ENCODE results near the gene DTNBP1.

Gene DTNBP1

GRCh38 chr6:15512126-15512525 is 150.7 kb downstream of the DTNBP1 start:
- DNase-seq = no peak

DNA sequence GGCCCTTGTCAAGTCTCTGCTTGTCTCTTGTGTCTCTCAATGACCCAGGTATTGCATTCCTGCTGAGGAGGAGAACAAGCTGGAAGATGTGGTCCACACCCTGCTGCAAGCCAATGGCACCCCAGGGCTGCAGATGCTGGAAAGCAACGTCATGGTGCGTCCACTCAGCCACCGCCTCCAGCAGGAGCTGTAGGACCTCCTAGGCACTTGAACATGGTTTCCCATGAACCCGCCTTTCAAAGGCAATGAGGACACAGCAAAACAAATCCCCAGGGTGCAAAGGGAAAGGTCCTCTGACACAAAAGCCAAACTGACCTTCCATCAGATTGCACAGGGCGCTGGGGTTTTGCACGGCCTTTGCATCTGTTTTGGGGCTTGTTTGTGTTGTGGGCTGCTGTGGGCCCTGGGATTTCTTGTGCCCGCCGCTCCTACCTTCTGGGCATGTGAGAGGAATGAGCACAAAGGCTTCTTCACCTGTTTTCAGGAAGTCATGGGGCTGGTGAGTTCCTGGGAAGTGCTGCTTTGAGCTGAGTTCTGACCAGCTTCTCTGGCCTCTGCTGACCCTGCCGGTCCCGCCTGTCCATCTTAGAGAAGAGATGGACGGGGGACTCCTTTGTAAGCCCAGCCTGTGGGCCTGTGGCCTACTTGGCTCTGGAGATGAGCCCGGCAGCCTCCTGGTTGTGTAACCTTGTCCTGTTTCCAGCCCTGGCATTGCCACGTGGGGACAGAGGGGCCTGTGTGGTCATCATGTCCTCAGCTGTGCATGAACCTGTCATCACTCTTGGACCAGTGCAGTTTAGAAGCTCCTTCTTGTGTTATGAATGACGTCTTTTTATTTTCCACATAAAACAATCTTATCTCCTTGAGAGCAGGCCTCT is 151.3 kb downstream of the DTNBP1 start:
- DNase-seq = no peak

DNA sequence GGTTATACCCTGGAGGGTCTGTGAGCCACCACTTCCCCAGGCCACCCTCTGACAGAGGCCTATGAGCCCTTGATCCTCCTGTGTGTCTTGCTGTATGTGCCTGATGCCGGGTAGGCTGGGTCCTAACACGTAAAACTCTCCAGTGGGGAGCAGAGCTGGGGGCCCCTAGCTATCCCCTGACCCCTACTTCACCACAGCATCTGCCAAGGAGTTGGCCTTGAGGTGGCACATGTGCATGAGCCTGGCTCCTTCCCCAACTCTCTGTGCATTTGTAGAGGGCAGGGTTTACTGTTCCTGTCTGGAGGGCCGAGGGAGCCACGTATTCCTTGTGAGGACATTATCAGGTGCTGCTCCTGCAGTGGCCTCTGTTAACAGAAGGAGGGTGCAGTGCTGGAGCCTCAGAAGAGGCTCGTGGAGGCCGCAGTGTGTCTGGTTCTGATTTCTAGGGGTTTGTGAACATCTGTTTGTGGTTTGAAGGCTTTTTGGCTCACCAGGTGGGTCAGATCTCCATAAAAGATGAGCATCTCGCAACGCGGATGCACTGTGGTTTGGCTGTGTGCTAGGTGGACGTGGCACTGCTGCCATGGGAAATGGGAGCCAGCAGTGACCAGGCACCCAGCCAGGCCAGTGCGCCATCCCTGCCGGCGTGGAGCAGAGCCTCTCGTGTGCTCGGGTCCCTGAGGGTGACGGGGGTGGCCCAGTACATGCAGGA is 152.1 kb downstream of the DTNBP1 start:
- DNase-seq = no peak

- DNase-seq = no peak
Observed at GRCh38 chr6:15510121-15510520, 152.7 kb downstream of the DTNBP1 start.

DNA sequence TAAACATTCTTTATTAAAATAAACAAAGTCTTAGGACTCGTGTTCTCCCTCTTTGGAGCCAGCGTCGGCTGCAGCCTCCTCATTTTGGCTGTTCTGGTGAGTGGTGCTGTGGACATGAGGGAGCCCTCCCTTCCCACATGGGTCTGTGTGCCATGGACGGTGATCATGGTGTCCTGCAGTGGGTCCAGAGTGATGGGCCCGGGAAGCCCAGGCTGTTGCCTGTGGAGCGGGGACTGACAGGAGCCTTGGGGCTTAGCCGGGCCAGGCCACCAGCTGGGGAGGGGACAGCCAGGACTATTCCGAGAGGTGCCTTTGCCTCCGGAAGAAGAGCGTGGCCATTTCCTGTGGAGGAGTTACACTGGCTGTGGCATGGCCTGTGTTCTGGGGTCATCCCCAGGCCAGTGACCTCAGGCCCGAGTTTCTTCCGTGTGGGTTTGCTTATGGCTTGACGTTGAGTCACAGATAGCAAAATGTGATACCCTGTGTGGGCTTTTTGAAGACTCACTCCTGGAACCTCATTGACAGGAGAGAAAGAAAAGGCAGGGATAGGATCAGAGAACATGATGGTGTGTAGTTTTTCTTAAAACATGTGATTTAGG is 153.4 kb downstream of the DTNBP1 start:
- DNase-seq = no peak

- no peak for DNase-seq
Observed at GRCh38 chr6:15508931-15509330, 153.9 kb downstream of the DTNBP1 start.

DNA sequence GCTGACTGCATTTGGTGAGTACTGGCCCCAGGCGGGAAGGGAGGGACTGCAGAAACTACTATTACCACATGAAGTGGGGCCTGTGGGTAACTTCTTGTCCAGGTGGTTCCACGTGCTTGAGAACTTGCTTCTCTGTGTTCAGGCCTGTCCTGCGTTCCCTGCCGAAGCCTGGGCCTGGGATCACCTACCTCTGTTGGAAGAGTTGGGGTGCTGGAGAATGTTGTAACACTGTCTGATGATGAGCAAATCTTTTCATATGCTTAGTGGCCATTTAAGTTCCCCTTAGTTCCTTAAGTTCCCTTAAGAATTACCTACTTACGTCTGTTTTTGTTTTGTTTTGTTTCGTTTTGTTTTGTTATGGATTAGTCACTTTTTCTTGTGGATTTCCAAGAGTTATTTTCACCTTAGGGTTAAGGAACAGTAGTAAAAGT is 154.4 kb downstream of the DTNBP1 start:
- no peak for DNase-seq

DNA sequence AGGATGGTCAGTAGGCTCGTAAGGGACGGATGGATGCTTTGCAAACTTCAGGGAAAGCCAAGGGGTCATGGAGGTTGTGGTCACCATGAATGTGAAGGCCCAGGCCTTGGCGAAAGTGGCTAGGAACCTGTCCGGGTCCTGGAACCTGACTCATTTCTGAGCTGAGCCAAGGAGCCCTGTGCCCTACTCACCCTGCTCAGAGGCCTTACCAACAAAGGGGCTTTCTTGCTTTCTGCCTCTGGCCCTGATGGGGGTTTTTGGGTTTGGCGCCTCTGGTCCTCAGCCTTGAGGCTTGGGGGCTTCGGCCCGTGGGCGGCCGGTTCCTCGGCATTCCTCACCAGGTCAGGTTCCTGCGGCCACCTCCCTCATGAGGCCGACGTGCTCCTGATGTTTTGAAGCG is 155.1 kb downstream of the DTNBP1 start:
- no peak for DNase-seq

DNA sequence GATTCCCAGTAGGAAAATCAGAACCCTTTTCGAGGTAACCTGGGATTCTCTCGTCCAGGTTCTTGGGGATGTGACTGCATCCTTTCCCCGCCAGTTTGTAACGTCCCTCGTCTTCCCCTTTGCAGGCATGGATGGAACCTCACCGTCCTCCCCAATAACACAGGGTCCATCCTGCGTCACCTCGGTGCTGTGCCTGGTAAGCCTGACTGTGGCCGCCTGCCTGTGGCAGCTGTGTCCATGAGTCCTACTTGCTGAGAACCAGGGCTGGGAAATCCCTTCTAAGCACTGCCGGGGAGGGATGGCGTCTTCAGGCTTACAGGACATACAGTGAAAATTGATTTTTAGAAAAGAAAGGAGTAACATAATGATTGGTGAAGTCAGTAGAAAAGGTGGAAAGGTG is 155.6 kb downstream of the DTNBP1 start:
- DNase-seq = no peak

- no peak for DNase-seq
Observed at GRCh38 chr6:15506066-15506465, 156.8 kb downstream of the DTNBP1 start.

DNA sequence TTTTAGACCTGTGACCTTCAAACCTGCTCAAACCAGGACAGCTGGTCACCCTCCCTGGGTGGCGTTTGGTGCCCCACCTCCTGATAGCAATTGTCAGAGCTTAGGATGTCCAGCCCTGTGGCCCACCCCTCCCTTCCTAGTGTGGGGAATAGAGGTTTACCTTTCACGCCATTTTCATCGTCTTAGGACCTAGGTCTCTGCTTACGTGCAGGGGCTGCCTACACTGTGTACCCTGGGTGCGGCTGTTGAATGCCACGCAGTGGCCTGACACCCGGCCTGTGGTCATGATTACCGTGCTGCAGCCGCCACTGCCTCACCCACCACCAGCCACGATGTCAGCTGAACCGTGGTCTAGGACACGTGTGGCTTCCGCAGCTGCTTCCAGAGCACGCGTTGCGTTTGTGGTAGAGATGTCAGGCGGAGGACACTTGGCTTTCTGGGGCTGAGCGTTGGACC is 157.3 kb downstream of the DTNBP1 start:
- no peak for DNase-seq

DNA sequence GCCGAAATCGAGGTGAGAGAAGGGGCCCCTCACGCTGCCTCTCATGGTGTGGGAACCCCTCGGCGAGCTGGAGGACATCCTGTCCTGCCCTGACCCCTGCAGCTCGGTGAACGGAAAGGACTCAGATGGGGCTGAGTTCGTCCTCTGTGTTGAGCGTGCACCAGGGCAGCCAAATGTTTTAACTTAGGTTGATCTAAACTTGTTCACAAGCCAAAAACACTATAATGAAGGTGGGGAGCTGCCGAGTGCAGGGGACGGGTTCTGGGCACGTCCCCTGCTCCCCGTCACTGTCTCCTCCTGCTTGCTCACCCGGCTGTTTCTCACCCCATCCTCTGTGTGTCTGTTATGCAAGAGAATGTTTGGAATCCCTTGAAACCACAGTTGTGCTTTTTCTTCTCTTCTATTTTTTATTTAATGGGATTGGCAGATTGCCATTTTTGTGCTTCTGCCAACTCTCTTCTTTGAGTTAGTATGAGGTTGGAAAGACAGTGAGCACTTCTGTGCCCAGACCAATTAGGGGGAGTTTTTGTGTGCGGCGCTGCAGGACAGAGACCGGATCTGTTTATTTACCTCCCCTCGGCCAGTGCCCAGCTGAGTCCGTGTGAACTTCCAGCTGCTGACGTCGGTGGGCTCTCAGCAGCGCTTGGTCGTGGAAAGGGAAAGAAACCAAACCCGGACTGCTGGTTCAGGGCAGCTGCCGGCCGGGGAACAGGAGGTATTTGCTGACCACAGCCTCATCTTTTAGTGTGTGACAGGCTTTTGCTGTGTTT is 158.1 kb downstream of the DTNBP1 start:
- DNase-seq = peak; percentile 46

- no peak for DNase-seq
Observed at GRCh38 chr6:15504040-15504495, 158.8 kb downstream of the DTNBP1 start.

DNA sequence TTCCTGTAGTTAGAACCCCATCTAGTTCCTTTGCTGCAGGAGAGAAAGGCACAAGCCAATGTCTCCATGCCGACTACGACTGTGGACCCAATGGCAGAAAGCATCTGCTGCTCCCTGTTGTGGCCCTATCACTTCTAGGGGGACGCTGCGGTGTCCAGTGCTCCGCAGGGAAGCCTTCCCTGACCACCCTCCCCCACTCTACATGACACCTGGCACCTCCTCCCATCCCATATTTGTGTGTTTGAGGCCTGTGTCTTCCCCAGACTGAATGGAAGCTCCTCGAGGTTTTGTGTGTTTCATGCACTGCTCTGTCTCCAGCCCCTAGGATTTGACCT is 159.5 kb downstream of the DTNBP1 start:
- DNase-seq = no peak

GRCh38 chr6:15502446-15503345 is 160.1 kb downstream of the DTNBP1 start:
- DNase-seq = no peak

GRCh38 chr6:15501826-15502445 is 160.9 kb downstream of the DTNBP1 start:
- no peak for DNase-seq

DNA sequence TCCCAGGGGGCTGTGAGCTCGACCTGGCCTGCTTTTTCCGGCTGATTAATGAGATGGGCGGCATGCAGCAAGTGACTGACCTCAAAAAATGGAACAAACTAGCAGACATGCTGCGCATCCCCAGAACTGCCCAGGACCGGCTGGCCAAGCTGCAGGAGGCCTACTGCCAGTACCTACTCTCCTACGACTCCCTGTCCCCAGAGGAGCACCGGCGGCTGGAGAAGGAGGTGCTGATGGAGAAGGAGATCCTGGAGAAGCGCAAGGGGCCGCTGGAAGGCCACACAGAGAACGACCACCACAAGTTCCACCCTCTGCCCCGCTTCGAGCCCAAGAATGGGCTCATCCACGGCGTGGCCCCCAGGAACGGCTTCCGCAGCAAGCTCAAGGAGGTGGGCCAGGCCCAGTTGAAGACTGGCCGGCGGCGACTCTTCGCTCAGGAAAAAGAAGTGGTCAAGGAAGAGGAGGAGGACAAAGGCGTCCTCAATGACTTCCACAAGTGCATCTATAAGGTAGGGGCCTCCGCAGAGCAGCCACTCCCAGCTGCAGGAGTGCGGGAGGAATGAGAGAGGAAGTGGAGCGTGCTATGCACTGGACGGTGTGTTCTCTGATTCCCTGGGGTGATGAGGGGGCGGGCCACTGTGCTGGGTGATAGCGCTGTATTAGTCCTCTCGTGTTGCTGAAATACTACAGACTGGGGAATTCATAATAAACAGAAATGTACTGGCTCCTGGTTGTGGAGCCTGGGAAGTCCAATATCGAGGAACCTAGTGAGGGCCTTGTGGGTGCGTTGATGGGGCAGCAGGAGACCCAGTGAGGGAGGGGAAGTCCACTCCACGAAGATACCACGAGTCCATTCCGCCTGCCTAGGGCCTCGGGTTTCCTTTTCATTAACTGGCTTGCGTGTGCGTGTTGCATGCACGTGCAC is 161.7 kb downstream of the DTNBP1 start:
- DNase-seq = no peak

DNA sequence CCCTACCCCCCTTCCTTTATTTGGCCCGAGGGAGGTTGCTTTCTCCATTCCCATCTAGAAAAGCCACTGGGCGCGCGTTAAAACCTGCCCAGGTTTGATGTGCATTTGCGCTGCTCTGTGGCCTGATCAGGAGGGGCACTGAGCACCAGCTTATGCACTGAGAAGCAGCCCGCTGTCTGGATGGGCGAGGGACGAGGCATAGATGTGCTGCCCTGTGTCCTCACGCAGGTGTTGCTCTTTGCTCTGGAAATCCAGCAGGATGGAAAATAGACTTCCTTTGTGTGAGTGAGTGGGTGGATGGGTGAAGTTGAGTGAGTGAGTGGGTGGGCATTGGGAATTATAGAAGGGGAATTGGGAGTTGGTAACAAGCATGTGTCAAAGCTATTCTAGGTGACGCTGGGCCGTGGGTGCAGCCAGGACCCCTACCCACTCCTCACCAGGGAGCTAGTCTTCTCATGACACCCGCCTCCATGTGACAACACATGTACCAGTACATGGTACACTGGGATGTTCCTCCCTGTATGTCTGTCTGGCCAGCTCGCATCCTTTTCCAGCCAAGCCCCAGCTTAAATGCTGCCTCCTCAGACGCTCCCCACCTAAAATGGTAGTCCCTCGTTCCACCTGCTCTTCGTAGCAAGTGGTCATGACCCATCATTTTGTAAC is 162.6 kb downstream of the DTNBP1 start:
- DNase-seq = no peak

GRCh38 chr6:15499591-15499990 is 163.2 kb downstream of the DTNBP1 start:
- no peak for DNase-seq

DNA sequence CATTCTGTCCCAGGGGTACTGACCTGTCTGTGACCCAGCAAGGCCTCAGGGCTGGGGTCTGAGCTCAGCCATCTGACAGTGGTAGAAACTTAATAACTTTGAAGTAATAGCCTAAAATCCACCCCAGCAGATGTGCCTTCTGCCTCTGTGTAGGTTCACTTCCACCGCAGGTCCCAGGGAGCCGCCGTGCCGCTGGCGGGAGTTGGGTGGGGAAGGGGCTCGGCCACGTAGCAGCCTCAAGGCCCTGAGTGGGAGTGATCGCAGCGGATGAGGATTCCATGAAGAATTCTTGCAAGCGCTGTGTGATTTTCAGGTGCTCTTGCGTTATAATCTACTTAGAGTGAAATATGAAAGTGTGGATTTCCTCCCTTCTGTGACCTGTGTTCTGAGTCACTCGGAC is 163.7 kb downstream of the DTNBP1 start:
- no peak for DNase-seq
